Mesothelial cell of epicardium (in vitro differentiated cells): ENCODE measurements around the gene SNF8. TPM values are rescaled to one million over a fixed set of nuclear protein-coding genes. Genes with fewer than 3 reads are reported as not detected.
"Not testable (repeated sequence)": the region's sequence is repeated elsewhere in the genome, so short reads cannot be mapped to it uniquely, and the experiment has no call there.

ENCODE experiments used
- DNase-seq, 2 experiments: peaks; one replicate each; pipeline ENCODE4 v3.0.0; 2021; ENCODE audit warnings: low spot score in 2 of 2; ENCODE audit not compliant: unreplicated experiment in 2 of 2
- H3K27ac Mint-ChIP-seq: 2 replicates; pipeline ENCODE4 v1.8.0; 2021; ENCODE audit warnings: mixed read lengths
- H3K27me3 Mint-ChIP-seq: 2 replicates; pipeline ENCODE4 v1.8.0; 2021; ENCODE audit warnings: low read depth, mixed read lengths
- H3K36me3 Mint-ChIP-seq: 2 replicates; pipeline ENCODE4 v1.8.0; 2021; ENCODE audit warnings: mixed read lengths
- H3K4me1 Mint-ChIP-seq: 2 replicates; pipeline ENCODE4 v1.8.0; 2021; ENCODE audit warnings: mixed read lengths
- H3K4me3 Mint-ChIP-seq: 2 replicates; pipeline ENCODE4 v1.8.0; 2021; ENCODE audit warnings: mild to moderate bottlenecking, moderate library complexity, mixed read lengths
- H3K9me3 Mint-ChIP-seq: 2 replicates; pipeline ENCODE4 v1.8.0; 2021; ENCODE audit warnings: mixed read lengths
- CTCF ChIP-seq: fragments of 200-600 bp; sonication (generic); IDR thresholded peaks from one replicate; pipeline ENCODE4 v1.5.0; 2021; ENCODE audit warnings: antibody characterized with exemption; ENCODE audit not compliant: unreplicated experiment
- total RNA-seq: library from RNA; stranded (reverse); gene quantifications from 3 replicates; pipeline ENCODE4 v1.2.1, GENCODE V29; 2021

The SNF8 gene
- total RNA-seq, 1 donor from 2014 or later = 88.0 TPM

- no peaks in the 10 kb centered on the region for H3K36me3 Mint-ChIP-seq
- no peaks in the 10 kb centered on the region for H3K9me3 Mint-ChIP-seq
- no peaks in the 10 kb centered on the region for H3K27me3 Mint-ChIP-seq
- no peak for TF ChIP-seq CTCF
- H3K4me1 Mint-ChIP-seq = peaks cover 11% of the 10 kb centered on the region
- peak overlapping the region; percentile 67 for H3K27ac Mint-ChIP-seq
- DNase-seq = no peak
- H3K4me3 Mint-ChIP-seq = no peak overlapping the region
Measured at GRCh38 chr17:48952904-48953303, 8.3 kb upstream of the SNF8 start.

GRCh38 chr17:48951572-48951971 is 6.9 kb upstream of the SNF8 start:
- H3K4me3 Mint-ChIP-seq = no peak overlapping the region

GRCh38 chr17:48945261-48945651 is 614 bp upstream of the SNF8 start:
- H3K27ac Mint-ChIP-seq = peak overlapping the region; percentile 95
- H3K36me3 Mint-ChIP-seq, H3K9me3 Mint-ChIP-seq, H3K27me3 Mint-ChIP-seq, DNase-seq: not testable (repeated sequence)
- H3K4me1 Mint-ChIP-seq = peaks cover 10% of the 10 kb centered on the region
- H3K4me3 Mint-ChIP-seq = peak overlapping the region; percentile 98

More at GRCh38 chr17:48951572-48951971, 6.9 kb upstream of the SNF8 start:
- peaks cover 11% of the 10 kb centered on the region for H3K4me1 Mint-ChIP-seq
- TF ChIP-seq CTCF = no peak
- no peaks in the 10 kb centered on the region for H3K9me3 Mint-ChIP-seq
- DNase-seq = no peak
- H3K36me3 Mint-ChIP-seq = no peaks in the 10 kb centered on the region
- H3K27ac Mint-ChIP-seq = no peak overlapping the region
- H3K27me3 Mint-ChIP-seq = no peaks in the 10 kb centered on the region

- Mint-ChIP-seq H3K9me3 (no peaks in the 10 kb centered on the region), H3K4me1 (no peaks in the 10 kb centered on the region), H3K4me3 (no peak overlapping the region), H3K27me3 (no peaks in the 10 kb centered on the region), H3K36me3 (peaks cover 48% of the 10 kb centered on the region), H3K27ac (no peak overlapping the region)
- no peak for DNase-seq
- no peak for TF ChIP-seq CTCF
Measured at GRCh38 chr17:48933035-48933434, 11.6 kb downstream of the SNF8 start.

GRCh38 chr17:48930435-48930873 is 14.2 kb downstream of the SNF8 start:
- DNase-seq = no peak
- no peak for TF ChIP-seq CTCF
- H3K27ac Mint-ChIP-seq = no peak overlapping the region

GRCh38 chr17:48929812-48930165 is 14.9 kb downstream of the SNF8 start:
- TF ChIP-seq CTCF = no peak
- Mint-ChIP-seq H3K9me3 (no peaks in the 10 kb centered on the region), H3K27me3 (no peaks in the 10 kb centered on the region), H3K27ac (no peak overlapping the region), H3K4me1 (no peaks in the 10 kb centered on the region), H3K4me3 (no peak overlapping the region), H3K36me3 (peaks cover 44% of the 10 kb centered on the region)
- no peak for DNase-seq

More at GRCh38 chr17:48930435-48930873, 14.2 kb downstream of the SNF8 start:
- H3K36me3 Mint-ChIP-seq = peaks cover 44% of the 10 kb centered on the region
- H3K4me3 Mint-ChIP-seq = no peak overlapping the region
- H3K4me1 Mint-ChIP-seq = no peaks in the 10 kb centered on the region
- H3K27me3 Mint-ChIP-seq = no peaks in the 10 kb centered on the region
- H3K9me3 Mint-ChIP-seq = no peaks in the 10 kb centered on the region
